Fibroblast of lung (primary cell): ENCODE data around the gene COL6A2. TPM values are rescaled to one million over a fixed set of nuclear protein-coding genes. Genes with fewer than 3 reads are reported as not detected.
A peak's percentile ranks its signal among the peaks of the same experiment; 100 is the strongest.
"Not testable (repeated sequence)": the region's sequence is repeated elsewhere in the genome, so short reads cannot be mapped to it uniquely, and the experiment has no call there.

Source experiments
- DNase-seq, 2 donors: peaks; one replicate each; pipeline versions ENCODE4 v3.0.0 to v3.0.0-alpha.2; 2010; ENCODE audit warnings: low read depth in 2 of 2
- H2AFZ ChIP-seq: 2 replicates; pipeline ENCODE4 v1.5.1; 2012; ENCODE audit warnings: low read length, control low read depth, inconsistent platforms
- H3K27ac ChIP-seq: 2 replicates; pipeline ENCODE4 v1.5.1; 2011; ENCODE audit warnings: low read length, control low read depth; ENCODE audit not compliant: insufficient read depth
- H3K27me3 ChIP-seq: 2 replicates; pipeline ENCODE4 v1.5.1; 2011; ENCODE audit warnings: mild to moderate bottlenecking, low read length; ENCODE audit not compliant: control insufficient read depth, insufficient read depth
- H3K36me3 ChIP-seq: 2 replicates; pipeline ENCODE4 v1.5.1; 2011; ENCODE audit warnings: low read length; ENCODE audit not compliant: control insufficient read depth, insufficient read depth
- H3K4me1 ChIP-seq: 2 replicates; pipeline ENCODE4 v1.5.1; 2011; ENCODE audit warnings: low read length; ENCODE audit not compliant: control insufficient read depth, insufficient read depth; ENCODE audit errors: extremely low read depth
- H3K4me2 ChIP-seq: 2 replicates; pipeline ENCODE4 v1.5.1; 2011; ENCODE audit warnings: low read length, control low read depth; ENCODE audit not compliant: insufficient read depth; ENCODE audit errors: extremely low read depth
- H3K4me3 ChIP-seq, 4 experiments: fragments of 200-600 bp in 1 of 4; sonication (generic) in 1 of 4; replicated peaks in 1 of 4; 2 replicates each; pipeline ENCODE4 v1.5.1; 2011 to 2016; ENCODE audit warnings: low read length in 4 of 4, low read depth in 3 of 4, mild to moderate bottlenecking in 3 of 4, control low read depth in 2 of 4, inconsistent platforms in 1 of 4, mixed read lengths in 1 of 4; ENCODE audit not compliant: insufficient read depth in 1 of 4; ENCODE audit errors: control extremely low read depth in 1 of 4
- H3K79me2 ChIP-seq: 2 replicates; pipeline ENCODE4 v1.5.1; 2012; ENCODE audit warnings: mild to moderate bottlenecking, low read length, inconsistent platforms; ENCODE audit not compliant: control insufficient read depth, insufficient read depth
- H3K9ac ChIP-seq: 2 replicates; pipeline ENCODE4 v1.5.1; 2011; ENCODE audit warnings: mild to moderate bottlenecking, low read length, control low read depth; ENCODE audit not compliant: insufficient read depth
- H3K9me3 ChIP-seq: 2 replicates; pipeline ENCODE4 v1.5.1; 2012; ENCODE audit warnings: low read depth, low read length; ENCODE audit not compliant: control insufficient read depth, insufficient read depth
- H4K20me1 ChIP-seq: 2 replicates; pipeline ENCODE4 v1.5.1; 2011; ENCODE audit warnings: low read length; ENCODE audit not compliant: control insufficient read depth, insufficient read depth; ENCODE audit errors: extremely low read depth
- CTCF ChIP-seq, 2 donors: IDR thresholded peaks in 1 of 2; conservative IDR thresholded peaks in 1 of 2; 1 replicate in 1 of 2; 2 replicates in 1 of 2; pipeline ENCODE4 v1.5.1; 2011 to 2012; ENCODE audit warnings: low read length in 2 of 2, control low read depth in 1 of 2, inconsistent platforms in 1 of 2, low read depth in 1 of 2, mild to moderate bottlenecking in 1 of 2
- EZH2 ChIP-seq: IDR thresholded peaks from 2 replicates; pipeline ENCODE4 v1.5.1; 2012; ENCODE audit warnings: low read length, control low read depth, mild to moderate bottlenecking; ENCODE audit errors: missing control alignments
- polyA plus RNA-seq, 2 donors: library from polyadenylated mRNA; depleted of rRNA in 1 of 2; stranded (reverse) in 1 of 2; unstranded in 1 of 2; fragments of >200 nt; gene quantifications; 2 replicates each; pipeline ENCODE4 v1.2.1, GENCODE V29; 2011 to 2012; ENCODE audit warnings: missing spikeins in 1 of 2
- total RNA-seq: library from RNA; depleted of rRNA; stranded (reverse); fragments of >200 nt; gene quantifications from 2 replicates; pipeline ENCODE4 v1.2.1, GENCODE V29; 2014

COL6A2 gene
- total and polyA plus RNA-seq, 2 donors (not counting 1 experiment from before 2014, with no cell fraction given): 702 to 782 TPM

- no peaks in the 10 kb centered on the region for H3K36me3 ChIP-seq
- no peak overlapping the region for H3K4me3 ChIP-seq
- TF ChIP-seq CTCF (conservative IDR thresholded peaks at IDR 0.05 in 1 of 2, IDR thresholded peaks at IDR 0.05 in 1 of 2; ENCODE audit: low read depth in 1 of 2, low read length in 2 of 2): no peak
- no peak for TF ChIP-seq EZH2
- H2AFZ ChIP-seq: peak overlapping the region; percentile 65
- no peak for DNase-seq
- H4K20me1 ChIP-seq: no peaks in the 10 kb centered on the region
- peaks cover 23% of the 10 kb centered on the region for H3K4me1 ChIP-seq
- peak overlapping the region; percentile 49 for H3K9ac ChIP-seq
- H3K27ac ChIP-seq: peak overlapping the region; percentile 9
- H3K9me3 ChIP-seq: peaks cover 2% of the 10 kb centered on the region
- H3K27me3 ChIP-seq: no peaks in the 10 kb centered on the region
- H3K4me2 ChIP-seq: no peak overlapping the region
- H3K79me2 ChIP-seq: no peaks in the 10 kb centered on the region
Measured at GRCh38 chr21:46083791-46084561, 13.9 kb upstream of the COL6A2 start.

- H4K20me1 ChIP-seq: no peaks in the 10 kb centered on the region
- no peaks in the 10 kb centered on the region for H3K36me3 ChIP-seq
- H3K27ac ChIP-seq: no peak overlapping the region
- no peak overlapping the region for H3K4me2 ChIP-seq
- no peak for DNase-seq
- no peak overlapping the region for H3K4me3 ChIP-seq
- TF ChIP-seq EZH2 (no peak), CTCF (conservative IDR thresholded peaks at IDR 0.05 in 1 of 2, IDR thresholded peaks at IDR 0.05 in 1 of 2; ENCODE audit: low read depth in 1 of 2, low read length in 2 of 2) (no peak)
- peaks cover 16% of the 10 kb centered on the region for H3K4me1 ChIP-seq
- H3K27me3 ChIP-seq: no peaks in the 10 kb centered on the region
- H2AFZ ChIP-seq: no peak overlapping the region
- peaks cover 2% of the 10 kb centered on the region for H3K9me3 ChIP-seq
- no peak overlapping the region for H3K9ac ChIP-seq
- H3K79me2 ChIP-seq: no peaks in the 10 kb centered on the region
Measured at GRCh38 chr21:46084709-46085108, 13.2 kb upstream of the COL6A2 start.

- not testable (repeated sequence) for H3K79me2 ChIP-seq, DNase-seq, H3K9me3 ChIP-seq, H3K27ac ChIP-seq, H3K4me2 ChIP-seq, H3K9ac ChIP-seq, H4K20me1 ChIP-seq, H3K27me3 ChIP-seq, H3K4me3 ChIP-seq, H2AFZ ChIP-seq, H3K36me3 ChIP-seq
- peaks cover 10% of the 10 kb centered on the region for H3K4me1 ChIP-seq
Measured at GRCh38 chr21:46085259-46085658, 12.7 kb upstream of the COL6A2 start.
